WERI-Rb-1 (cell line): ENCODE data around the gene GPATCH8.

Experiments
- DNase-seq: peaks from one replicate; pipeline ENCODE4 v3.0.0-alpha.2; 2020
- H3K27ac ChIP-seq: fragments of 250-450 bp; sonication (Bioruptor Pico); 2 replicates; pipeline ENCODE4 v1.5.1; 2020; ENCODE audit warnings: mild to moderate bottlenecking, moderate library complexity
- H3K27me3 ChIP-seq: fragments of 250-450 bp; sonication (Bioruptor Pico); 2 replicates; pipeline ENCODE4 v1.5.1; 2021; ENCODE audit warnings: mild to moderate bottlenecking, low read depth, moderate library complexity; ENCODE audit not compliant: insufficient read depth, severe bottlenecking
- H3K36me3 ChIP-seq: fragments of 250-450 bp; sonication (Bioruptor Pico); 2 replicates; pipeline ENCODE4 v1.5.1; 2020; ENCODE audit warnings: mild to moderate bottlenecking, moderate library complexity
- H3K4me3 ChIP-seq: 2 replicates; pipeline ENCODE4 v1.5.1; 2011; ENCODE audit warnings: low read depth, mild to moderate bottlenecking, control low read depth, low read length
- H3K9me3 ChIP-seq: fragments of 250-450 bp; sonication (Bioruptor Pico); 2 replicates; pipeline ENCODE4 v1.5.1; 2021; ENCODE audit warnings: mild to moderate bottlenecking, moderate library complexity; ENCODE audit not compliant: severe bottlenecking
- CTCF ChIP-seq: IDR thresholded peaks from 2 replicates; pipeline ENCODE4 v1.5.1; 2011; ENCODE audit warnings: low read depth, mild to moderate bottlenecking, control low read depth, inconsistent platforms, low read length

The GPATCH8 gene

GRCh38 chr17:44436336-44436735 lies 66.9 kb downstream of the GPATCH8 start:
- Histone ChIP-seq H3K27me3 (no peaks in the 10 kb centered on the region), H3K9me3 (no peaks in the 10 kb centered on the region), H3K4me3 (no peak overlapping the region), H3K27ac (no peak overlapping the region), H3K36me3 (peaks cover 41% of the 10 kb centered on the region)
- TF ChIP-seq CTCF: no peak
- DNase-seq: no peak

GRCh38 chr17:44432254-44433157 lies 70.7 kb downstream of the GPATCH8 start:
- TF ChIP-seq CTCF: no peak
- H3K27ac ChIP-seq: no peak overlapping the region

GRCh38 chr17:44424828-44425461 lies 78.3 kb downstream of the GPATCH8 start:
- DNase-seq: no peak
- no peak overlapping the region for H3K4me3 ChIP-seq
- H3K36me3 ChIP-seq: peaks cover 55% of the 10 kb centered on the region
- no peaks in the 10 kb centered on the region for H3K27me3 ChIP-seq
- H3K9me3 ChIP-seq: no peaks in the 10 kb centered on the region
- H3K27ac ChIP-seq: no peak overlapping the region
- no peak for TF ChIP-seq CTCF

More at GRCh38 chr17:44432254-44433157, 70.7 kb downstream of the GPATCH8 start:
- no peaks in the 10 kb centered on the region for H3K9me3 ChIP-seq
- no peak for DNase-seq
- H3K27me3 ChIP-seq: no peaks in the 10 kb centered on the region
- H3K4me3 ChIP-seq: no peak overlapping the region
- peaks cover 71% of the 10 kb centered on the region for H3K36me3 ChIP-seq

GRCh38 chr17:44417553-44417952 lies 85.7 kb downstream of the GPATCH8 start:
- TF ChIP-seq CTCF: no peak
- Histone ChIP-seq H3K9me3 (no peaks in the 10 kb centered on the region), H3K27ac (no peak overlapping the region), H3K27me3 (no peaks in the 10 kb centered on the region), H3K4me3 (no peak overlapping the region), H3K36me3 (peaks cover 52% of the 10 kb centered on the region)
- DNase-seq: no peak

GRCh38 chr17:44416558-44417289 lies 86.5 kb downstream of the GPATCH8 start:
- peaks cover 47% of the 10 kb centered on the region for H3K36me3 ChIP-seq
- no peak for DNase-seq
- no peak overlapping the region for H3K4me3 ChIP-seq
- TF ChIP-seq CTCF: no peak
- H3K27me3 ChIP-seq: no peaks in the 10 kb centered on the region
- H3K9me3 ChIP-seq: no peaks in the 10 kb centered on the region
- H3K27ac ChIP-seq: no peak overlapping the region
